ENCODE results near the gene FBXL7. TPM values are rescaled to one million over a fixed set of nuclear protein-coding genes. Genes with fewer than 3 reads are reported as not detected.

Gene FBXL7
- total and polyA plus RNA-seq, 4 donors: 0.24 to 1.4 (median 1.2) TPM

DNA sequence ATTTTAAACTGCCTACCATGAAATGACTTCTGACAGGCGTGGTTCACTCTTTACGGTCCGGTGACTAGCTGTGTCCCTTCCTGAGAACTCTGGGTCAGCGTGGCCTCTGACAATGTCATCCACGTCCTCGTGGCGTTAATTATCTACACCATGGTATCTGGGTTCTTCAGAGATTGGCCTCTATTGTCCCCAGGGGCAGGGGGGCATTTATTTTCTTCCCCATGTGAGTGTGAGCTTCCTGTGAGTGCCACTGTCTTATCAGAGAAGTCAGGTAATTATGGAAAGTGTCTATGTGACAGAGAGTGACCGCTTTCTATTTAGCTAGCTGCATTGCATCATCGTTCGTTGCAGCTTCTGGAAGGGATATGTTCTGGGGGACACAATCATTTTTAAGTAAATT, 77.2 kb downstream of the FBXL7 start:
- no peak for DNase-seq (ENCODE audit: low spot score)
- TF ChIP-seq JUND (IDR thresholded peaks at IDR 0.05): no peak
- TF ChIP-seq GABPA (IDR thresholded peaks at IDR 0.05 in 1 of 2, conservative IDR thresholded peaks at IDR 0.05 in 1 of 2): no peak
- TF ChIP-seq, protein P1, sequence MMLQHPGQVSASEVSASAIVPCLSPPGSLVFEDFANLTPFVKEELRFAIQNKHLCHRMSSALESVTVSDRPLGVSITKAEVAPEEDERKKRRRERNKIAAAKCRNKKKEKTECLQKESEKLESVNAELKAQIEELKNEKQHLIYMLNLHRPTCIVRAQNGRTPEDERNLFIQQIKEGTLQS (IDR thresholded peaks at IDR 0.05): no peak
- no peak for TF ChIP-seq NR2F2 (IDR thresholded peaks at IDR 0.05)
- no peak for TF ChIP-seq FOXA2 (IDR thresholded peaks at IDR 0.05)
- no peak for TF ChIP-seq TAF1 (conservative IDR thresholded peaks at IDR 0.05)
- TF ChIP-seq, protein P2, sequence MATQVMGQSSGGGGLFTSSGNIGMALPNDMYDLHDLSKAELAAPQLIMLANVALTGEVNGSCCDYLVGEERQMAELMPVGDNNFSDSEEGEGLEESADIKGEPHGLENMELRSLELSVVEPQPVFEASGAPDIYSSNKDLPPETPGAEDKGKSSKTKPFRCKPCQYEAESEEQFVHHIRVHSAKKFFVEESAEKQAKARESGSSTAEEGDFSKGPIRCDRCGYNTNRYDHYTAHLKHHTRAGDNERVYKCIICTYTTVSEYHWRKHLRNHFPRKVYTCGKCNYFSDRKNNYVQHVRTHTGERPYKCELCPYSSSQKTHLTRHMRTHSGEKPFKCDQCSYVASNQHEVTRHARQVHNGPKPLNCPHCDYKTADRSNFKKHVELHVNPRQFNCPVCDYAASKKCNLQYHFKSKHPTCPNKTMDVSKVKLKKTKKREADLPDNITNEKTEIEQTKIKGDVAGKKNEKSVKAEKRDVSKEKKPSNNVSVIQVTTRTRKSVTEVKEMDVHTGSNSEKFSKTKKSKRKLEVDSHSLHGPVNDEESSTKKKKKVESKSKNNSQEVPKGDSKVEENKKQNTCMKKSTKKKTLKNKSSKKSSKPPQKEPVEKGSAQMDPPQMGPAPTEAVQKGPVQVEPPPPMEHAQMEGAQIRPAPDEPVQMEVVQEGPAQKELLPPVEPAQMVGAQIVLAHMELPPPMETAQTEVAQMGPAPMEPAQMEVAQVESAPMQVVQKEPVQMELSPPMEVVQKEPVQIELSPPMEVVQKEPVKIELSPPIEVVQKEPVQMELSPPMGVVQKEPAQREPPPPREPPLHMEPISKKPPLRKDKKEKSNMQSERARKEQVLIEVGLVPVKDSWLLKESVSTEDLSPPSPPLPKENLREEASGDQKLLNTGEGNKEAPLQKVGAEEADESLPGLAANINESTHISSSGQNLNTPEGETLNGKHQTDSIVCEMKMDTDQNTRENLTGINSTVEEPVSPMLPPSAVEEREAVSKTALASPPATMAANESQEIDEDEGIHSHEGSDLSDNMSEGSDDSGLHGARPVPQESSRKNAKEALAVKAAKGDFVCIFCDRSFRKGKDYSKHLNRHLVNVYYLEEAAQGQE (IDR thresholded peaks at IDR 0.05): no peak
- no peak for TF ChIP-seq RXRA (IDR thresholded peaks at IDR 0.05)
- TF ChIP-seq, protein P3, sequence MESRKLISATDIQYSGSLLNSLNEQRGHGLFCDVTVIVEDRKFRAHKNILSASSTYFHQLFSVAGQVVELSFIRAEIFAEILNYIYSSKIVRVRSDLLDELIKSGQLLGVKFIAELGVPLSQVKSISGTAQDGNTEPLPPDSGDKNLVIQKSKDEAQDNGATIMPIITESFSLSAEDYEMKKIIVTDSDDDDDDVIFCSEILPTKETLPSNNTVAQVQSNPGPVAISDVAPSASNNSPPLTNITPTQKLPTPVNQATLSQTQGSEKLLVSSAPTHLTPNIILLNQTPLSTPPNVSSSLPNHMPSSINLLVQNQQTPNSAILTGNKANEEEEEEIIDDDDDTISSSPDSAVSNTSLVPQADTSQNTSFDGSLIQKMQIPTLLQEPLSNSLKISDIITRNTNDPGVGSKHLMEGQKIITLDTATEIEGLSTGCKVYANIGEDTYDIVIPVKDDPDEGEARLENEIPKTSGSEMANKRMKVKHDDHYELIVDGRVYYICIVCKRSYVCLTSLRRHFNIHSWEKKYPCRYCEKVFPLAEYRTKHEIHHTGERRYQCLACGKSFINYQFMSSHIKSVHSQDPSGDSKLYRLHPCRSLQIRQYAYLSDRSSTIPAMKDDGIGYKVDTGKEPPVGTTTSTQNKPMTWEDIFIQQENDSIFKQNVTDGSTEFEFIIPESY (IDR thresholded peaks at IDR 0.05): no peak
- TF ChIP-seq HNF4A (conservative IDR thresholded peaks at IDR 0.05): no peak
- no peak for TF ChIP-seq EGR1 (IDR thresholded peaks at IDR 0.05; ENCODE audit: low read depth in 2 of 2)
- no peak for TF ChIP-seq HNF4G (IDR thresholded peaks at IDR 0.05)
- TF ChIP-seq FOXA1 (IDR thresholded peaks at IDR 0.05): no peak
- no peak for TF ChIP-seq SP1 (IDR thresholded peaks at IDR 0.05)
- TF ChIP-seq, protein P4, sequence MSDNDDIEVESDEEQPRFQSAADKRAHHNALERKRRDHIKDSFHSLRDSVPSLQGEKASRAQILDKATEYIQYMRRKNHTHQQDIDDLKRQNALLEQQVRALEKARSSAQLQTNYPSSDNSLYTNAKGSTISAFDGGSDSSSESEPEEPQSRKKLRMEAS (IDR thresholded peaks at IDR 0.05): no peak
- TF ChIP-seq, protein P5, sequence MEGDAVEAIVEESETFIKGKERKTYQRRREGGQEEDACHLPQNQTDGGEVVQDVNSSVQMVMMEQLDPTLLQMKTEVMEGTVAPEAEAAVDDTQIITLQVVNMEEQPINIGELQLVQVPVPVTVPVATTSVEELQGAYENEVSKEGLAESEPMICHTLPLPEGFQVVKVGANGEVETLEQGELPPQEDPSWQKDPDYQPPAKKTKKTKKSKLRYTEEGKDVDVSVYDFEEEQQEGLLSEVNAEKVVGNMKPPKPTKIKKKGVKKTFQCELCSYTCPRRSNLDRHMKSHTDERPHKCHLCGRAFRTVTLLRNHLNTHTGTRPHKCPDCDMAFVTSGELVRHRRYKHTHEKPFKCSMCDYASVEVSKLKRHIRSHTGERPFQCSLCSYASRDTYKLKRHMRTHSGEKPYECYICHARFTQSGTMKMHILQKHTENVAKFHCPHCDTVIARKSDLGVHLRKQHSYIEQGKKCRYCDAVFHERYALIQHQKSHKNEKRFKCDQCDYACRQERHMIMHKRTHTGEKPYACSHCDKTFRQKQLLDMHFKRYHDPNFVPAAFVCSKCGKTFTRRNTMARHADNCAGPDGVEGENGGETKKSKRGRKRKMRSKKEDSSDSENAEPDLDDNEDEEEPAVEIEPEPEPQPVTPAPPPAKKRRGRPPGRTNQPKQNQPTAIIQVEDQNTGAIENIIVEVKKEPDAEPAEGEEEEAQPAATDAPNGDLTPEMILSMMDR (IDR thresholded peaks at IDR 0.05; ENCODE audit: low read depth, low read length, missing input control): no peak
- no peak for TF ChIP-seq YY1 (IDR thresholded peaks at IDR 0.05)
- no peak for TF ChIP-seq RAD21 (IDR thresholded peaks at IDR 0.05)
- H3K36me3 ChIP-seq (ENCODE audit: control insufficient read depth in 4 of 4, insufficient read depth in 3 of 4, low read depth in 1 of 4, low read length in 3 of 4): no peaks in the 10 kb centered on the region
- H3K4me1 ChIP-seq (ENCODE audit: control insufficient read depth in 4 of 4, insufficient read depth in 4 of 4, low read length in 3 of 4): no peaks in the 10 kb centered on the region
- H3K9ac ChIP-seq (ENCODE audit: low read depth in 1 of 2, low read length in 2 of 2): no peak overlapping the region
- H3K4me3 ChIP-seq (ENCODE audit: low read depth in 1 of 3, low read length in 3 of 3): no peak overlapping the region
- no peaks in the 10 kb centered on the region for H3K27me3 ChIP-seq (ENCODE audit: control insufficient read depth in 4 of 4, insufficient read depth in 4 of 4, low read length in 3 of 4)
- 50% methylated on average over 10 of the region's 10 CpGs for WGBS
- H3K9me3 ChIP-seq (ENCODE audit: control insufficient read depth in 4 of 4, low read length in 3 of 4): peaks cover 0 to 3% (median 0%) of the 10 kb centered on the region in 4 donors
- no peak overlapping the region for H3K27ac ChIP-seq (ENCODE audit: low read depth in 1 of 2, low read length in 2 of 2)

Measured in liver (tissue), 9 donors.